BJ (cell line): ENCODE measurements around the gene SHROOM3. TPM values are rescaled to one million over a fixed set of nuclear protein-coding genes. Genes with fewer than 3 reads are reported as not detected.
"Not testable (repeated sequence)": the region's sequence is repeated elsewhere in the genome, so short reads cannot be mapped to it uniquely, and the experiment has no call there.

Experiments
- CTCF ChIA-PET: fragments of 350-600 bp; formaldehyde crosslinking; extraction: SDS; loops from one replicate; lab custom pipeline; 2021; ENCODE audit warnings: antibody characterized with exemption, inconsistent platforms; lab: Yijun Ruan, JAX
- POLR2A ChIA-PET: fragments of 300-600 bp; sonication (Branson Sonifier 250); formaldehyde crosslinking; extraction: SDS; loops from one replicate; lab custom pipeline; 2021; ENCODE audit warnings: antibody characterized with exemption; lab: Charles Lee
- DNase-seq: peaks from one replicate; pipeline ENCODE4 v3.0.0-alpha.2; 2011; ENCODE audit warnings: low read depth
- H3K27me3 ChIP-seq: 2 replicates; pipeline ENCODE4 v1.6.0; 2011; ENCODE audit warnings: low read length; ENCODE audit not compliant: control insufficient read depth, insufficient read depth
- H3K36me3 ChIP-seq: 2 replicates; pipeline ENCODE4 v1.5.1; 2011; ENCODE audit warnings: low read length; ENCODE audit not compliant: control insufficient read depth, insufficient read depth
- H3K4me3 ChIP-seq: 2 replicates; pipeline ENCODE4 v1.5.1; 2011; ENCODE audit warnings: low read depth, mild to moderate bottlenecking, control low read depth, low read length
- CTCF ChIP-seq: IDR thresholded peaks from 2 replicates; pipeline ENCODE4 v1.5.1; 2011; ENCODE audit warnings: low read depth, mild to moderate bottlenecking, control low read depth, inconsistent platforms, low read length, moderate library complexity; ENCODE audit not compliant: insufficient read depth
- polyA plus RNA-seq: library from polyadenylated mRNA; depleted of rRNA; stranded (reverse); fragments of >200 nt; gene quantifications from 2 replicates; pipeline ENCODE4 v1.2.3, GENCODE V29; 2011

The SHROOM3 gene
- polyA plus RNA-seq, 1 experiment = 46.1 TPM

GRCh38 chr4:76406081-76406480 is 28.9 kb upstream of the SHROOM3 start:
- Histone ChIP-seq H3K36me3 (no peaks in the 10 kb centered on the region), H3K27me3 (peaks cover 6% of the 10 kb centered on the region; the same call in 1 of the 2 replicates), H3K4me3 (no peak overlapping the region)
- CTCF ChIA-PET = no interaction called here
- no peak for DNase-seq
- TF ChIP-seq CTCF = no peak
- POLR2A ChIA-PET = no interaction called here

- DNase-seq = no peak
- ChIA-PET CTCF (no interaction called here), POLR2A (no interaction called here)
- no peaks in the 10 kb centered on the region for H3K36me3 ChIP-seq
- H3K4me3 ChIP-seq = no peak overlapping the region
- peaks cover 2% of the 10 kb centered on the region; the same call in 1 of the 2 replicates for H3K27me3 ChIP-seq
- no peak for TF ChIP-seq CTCF
Measured at GRCh38 chr4:76407440-76408119, 27.4 kb upstream of the SHROOM3 start.

- Histone ChIP-seq H3K36me3 (no peaks in the 10 kb centered on the region), H3K27me3 (no peaks in the 10 kb centered on the region), H3K4me3 (no peak overlapping the region)
- DNase-seq = no peak
- POLR2A ChIA-PET = no interaction called here
- CTCF ChIA-PET = no interaction called here
- TF ChIP-seq CTCF = no peak
Measured at GRCh38 chr4:76410636-76411035, 24.4 kb upstream of the SHROOM3 start.

GRCh38 chr4:76420188-76420761 is 14.8 kb upstream of the SHROOM3 start:
- POLR2A ChIA-PET = interaction anchor here (0.8 kb wide), 1 partner anchor 113 kb away, joined by 3 read pairs; no protein-coding TSS in a partner anchor
- no peak for DNase-seq
- H3K36me3 ChIP-seq = no peaks in the 10 kb centered on the region
- H3K4me3 ChIP-seq = peak overlapping the region; percentile 52
- no peak for TF ChIP-seq CTCF
- CTCF ChIA-PET = interaction anchor here (1.0 to 2.0 kb wide), 3 partner anchors 15 to 240 kb away, joined by 3 to 7 read pairs (median 4); partner anchors contain the start of gene SHROOM3
- H3K27me3 ChIP-seq = peaks cover 7% of the 10 kb centered on the region

GRCh38 chr4:76420762-76421581 is 14.1 kb upstream of the SHROOM3 start, which contains the start of gene CCDC158:
CCDC158 (minus strand) TSS chr4:76421141; CDS start chr4:76403207, 17,934 bp downstream.
- POLR2A ChIA-PET = interaction anchor here (0.8 kb wide), 1 partner anchor 114 kb away, joined by 3 read pairs; no protein-coding TSS in a partner anchor
- peak; percentile 11; the same call in 1 of the 2 replicates for TF ChIP-seq CTCF
- no peak for DNase-seq
- H3K4me3 ChIP-seq = peak within 1 kb of the TSS; percentile 52
- peaks cover 7% of the 10 kb centered on the region for H3K27me3 ChIP-seq
- no peaks in the 10 kb centered on the region for H3K36me3 ChIP-seq
- CTCF ChIA-PET = interaction anchor here (1.2 to 2.0 kb wide), 4 partner anchors 8 to 241 kb away, joined by 3 to 7 read pairs (median 4); partner anchors contain the start of gene SHROOM3

- H3K36me3 ChIP-seq, CTCF ChIA-PET, H3K27me3 ChIP-seq, DNase-seq, H3K4me3 ChIP-seq, POLR2A ChIA-PET: not testable (repeated sequence)
Measured at GRCh38 chr4:76423159-76423558, 11.9 kb upstream of the SHROOM3 start.
